Uterus (tissue), 4 donors: ENCODE measurements around the gene B4GAT1. TPM values are rescaled to one million over a fixed set of nuclear protein-coding genes. Genes with fewer than 3 reads are reported as not detected.
"Not testable (repeated sequence)": the region's sequence is repeated elsewhere in the genome, so short reads cannot be mapped to it uniquely, and the experiment has no call there.

Experiments used
- DNase-seq, 2 donors: peaks; one replicate each; pipeline ENCODE4 v3.0.0-alpha.2; 2019 to 2020
- H3K27ac ChIP-seq, 2 donors: fragments of 200-600 bp; sonication (generic); 1 replicate in 1 of 2; 2 replicates in 1 of 2; pipeline ENCODE4 v1.5.1; 2016 to 2018
- H3K27me3 ChIP-seq, 2 donors: fragments of 200-600 bp; sonication (generic); one replicate each; pipeline ENCODE4 v1.5.1; 2018 to 2019; ENCODE audit warnings: control low read depth in 1 of 2
- H3K36me3 ChIP-seq, 2 donors: fragments of 200-600 bp; sonication (generic); one replicate each; pipeline ENCODE4 v1.5.1; 2019; ENCODE audit warnings: control low read depth in 1 of 2
- H3K4me1 ChIP-seq, 2 donors: fragments of 200-600 bp; sonication (generic); one replicate each; pipeline ENCODE4 v1.5.1; 2018 to 2019; ENCODE audit warnings: control low read depth in 1 of 2
- H3K4me3 ChIP-seq, 2 donors: fragments of 200-600 bp; sonication (generic); 1 replicate in 1 of 2; 2 replicates in 1 of 2; pipeline ENCODE4 v1.5.1; 2018 to 2019; ENCODE audit warnings: mild to moderate bottlenecking in 1 of 2
- H3K9me3 ChIP-seq, 2 donors: fragments of 200-600 bp; sonication (generic); one replicate each; pipeline ENCODE4 v1.5.1; 2019; ENCODE audit warnings: control low read depth in 1 of 2
- CTCF ChIP-seq, 4 experiments: fragments of 200-600 bp in 2 of 4; fragments of 450-650 bp in 2 of 4; sonication (generic) in 2 of 4; IDR thresholded peaks; one replicate each; pipeline ENCODE4 v1.5.1; 2016 to 2019; ENCODE audit warnings: antibody characterized with exemption in 4 of 4, mild to moderate bottlenecking in 2 of 4, moderate library complexity in 1 of 4
- POLR2A ChIP-seq, 2 donors: fragments of 450-650 bp; IDR thresholded peaks; one replicate each; pipeline ENCODE4 v1.6.1; 2016; ENCODE audit warnings: antibody characterized with exemption in 2 of 2, mild to moderate bottlenecking in 1 of 2, moderate library complexity in 1 of 2
- intact Hi-C: fragments of 100-400 bp; cut with DNase I; formaldehyde crosslinking; loops from one replicate; pipeline ENCODE4 v1.15.1; 2023; ENCODE audit warnings: low total_unique reads
- total RNA-seq, 4 donors: library from RNA; depleted of rRNA in 3 of 4; stranded (reverse); fragments of >200 nt in 3 of 4; gene quantifications; one replicate each; pipeline versions ENCODE4 v1.1.0 to v1.2.4, GENCODE V29; 2014 to 2023
- donor health status: DM: yes; HTN: yes; CAD: no.

Gene B4GAT1
- total RNA-seq, 4 donors from 2014 or later, result 13.2 to 44.8 (median 26.2) TPM

- Histone ChIP-seq H3K4me3 (no peak overlapping the region), H3K27ac (no peak overlapping the region), H3K4me1 (peaks cover 0 to 2% of the 10 kb centered on the region in 2 donors), H3K27me3 (no peaks in the 10 kb centered on the region), H3K36me3 (no peaks in the 10 kb centered on the region), H3K9me3 (no peaks in the 10 kb centered on the region)
- intact Hi-C loops, result no loop called here
- no peak for DNase-seq
- TF ChIP-seq POLR2A (IDR thresholded peaks at IDR 0.05) (no peak), CTCF (IDR thresholded peaks at IDR 0.05) (no peak)
Measured at GRCh38 chr11:66323684-66324083, 23.7 kb downstream of the B4GAT1 start.

- Histone ChIP-seq H3K27me3 (no peaks in the 10 kb centered on the region), H3K4me3 (no peak overlapping the region), H3K27ac (peak overlapping the region in 1 of 2 donors; percentile 10), H3K9me3 (no peaks in the 10 kb centered on the region), H3K4me1 (peaks cover 0 to 4% of the 10 kb centered on the region in 2 donors), H3K36me3 (no peaks in the 10 kb centered on the region)
- DNase-seq, result peak; percentile 51 to 65
- intact Hi-C loops, result no loop called here
- no peak for TF ChIP-seq POLR2A (IDR thresholded peaks at IDR 0.05)
- TF ChIP-seq CTCF (IDR thresholded peaks at IDR 0.05), result no peak
Measured at GRCh38 chr11:66322732-66323427, 24.5 kb downstream of the B4GAT1 start.

- no peak overlapping the region for H3K4me3 ChIP-seq
- no peaks in the 10 kb centered on the region for H3K36me3 ChIP-seq
- no peaks in the 10 kb centered on the region for H3K9me3 ChIP-seq
- H3K4me1 ChIP-seq, result peaks cover 0 to 8% of the 10 kb centered on the region in 2 donors
- no peak for TF ChIP-seq CTCF (IDR thresholded peaks at IDR 0.05)
- no peak for TF ChIP-seq POLR2A (IDR thresholded peaks at IDR 0.05)
- H3K27me3 ChIP-seq, result no peaks in the 10 kb centered on the region
- H3K27ac ChIP-seq, result no peak overlapping the region
- intact Hi-C loops, result no loop called here
- DNase-seq, result no peak
Measured at GRCh38 chr11:66321606-66322005, 25.8 kb downstream of the B4GAT1 start.

GRCh38 chr11:66320748-66321147 lies 26.7 kb downstream of the B4GAT1 start:
- H3K36me3 ChIP-seq, H3K4me3 ChIP-seq, H3K27ac ChIP-seq, H3K4me1 ChIP-seq, H3K9me3 ChIP-seq, DNase-seq, H3K27me3 ChIP-seq, intact Hi-C loops: not testable (repeated sequence)

GRCh38 chr11:66320289-66320688 lies 27.1 kb downstream of the B4GAT1 start:
- H3K27me3 ChIP-seq, DNase-seq, intact Hi-C loops: not testable (repeated sequence)

GRCh38 chr11:66318600-66318970 lies 28.8 kb downstream of the B4GAT1 start:
- H3K27ac ChIP-seq, result peak overlapping the region; percentile 60 to 82
- peaks cover 0 to 8% of the 10 kb centered on the region in 2 donors for H3K4me1 ChIP-seq

More at GRCh38 chr11:66320289-66320688, 27.1 kb downstream of the B4GAT1 start:
- not testable (repeated sequence) for H3K4me3 ChIP-seq, H3K27ac ChIP-seq, H3K9me3 ChIP-seq, H3K36me3 ChIP-seq, H3K4me1 ChIP-seq

More at GRCh38 chr11:66318600-66318970, 28.8 kb downstream of the B4GAT1 start:
- no peaks in the 10 kb centered on the region for H3K27me3 ChIP-seq
- H3K9me3 ChIP-seq, result no peaks in the 10 kb centered on the region
- no peak overlapping the region for H3K4me3 ChIP-seq
- peak; percentile 32 to 59 for DNase-seq
- H3K36me3 ChIP-seq, result no peaks in the 10 kb centered on the region
- intact Hi-C loops, result no loop called here
- TF ChIP-seq CTCF (IDR thresholded peaks at IDR 0.05), result no peak
- TF ChIP-seq POLR2A (IDR thresholded peaks at IDR 0.05), result no peak
